IMR-90 (cell line): Measurements from ENCODE around the gene PCMTD2. TPM values are rescaled to one million over a fixed set of nuclear protein-coding genes. Genes with fewer than 3 reads are reported as not detected.

ENCODE experiments used
- ATAC-seq: fragments of 200-7000 bp; cut with Tn5 transposase; 2 replicates; pipeline ENCODE4 v1.9.1; 2020; ENCODE audit warnings: low read depth, mild to moderate bottlenecking, moderate library complexity
- BruUV-seq: library from RNA; stranded (reverse); fragments of 400-500 nt; replicated peaks from 2 replicates; lab custom pipeline; 2021; lab: Mats Ljungman, UMichigan
- CTCF ChIA-PET: fragments of 300-600 bp; formaldehyde crosslinking; extraction: SDS; loops from one replicate; lab custom pipeline; 2021; ENCODE audit warnings: antibody characterized with exemption; lab: Yijun Ruan, JAX
- POLR2A ChIA-PET: fragments of 300-600 bp; sonication (Branson Sonifier 250); formaldehyde crosslinking; loops from one replicate; lab custom pipeline; 2022; ENCODE audit warnings: antibody characterized with exemption; ENCODE audit not compliant: unreplicated experiment; lab: Charles Lee
- DNase-seq: peaks from one replicate; pipeline ENCODE4 v3.0.0; 2013
- H2AFZ ChIP-seq: replicated peaks from 2 replicates; pipeline ENCODE3; 2013; ENCODE audit warnings: low read length, mild to moderate bottlenecking; ENCODE audit not compliant: poor library complexity
- H2AK5ac ChIP-seq: 2 replicates; pipeline ENCODE4 v1.6.1; 2013; ENCODE audit warnings: low read depth, low read length, inconsistent platforms
- H2AK9ac ChIP-seq: replicated peaks from 2 replicates; pipeline ENCODE3; 2013; ENCODE audit warnings: mild to moderate bottlenecking, low read depth, low read length, moderate library complexity; ENCODE audit not compliant: poor library complexity
- H2BK120ac ChIP-seq: 2 replicates; pipeline ENCODE4 v1.6.1; 2013; ENCODE audit warnings: low read depth, low read length, inconsistent platforms
- H2BK15ac ChIP-seq: 3 replicates; pipeline ENCODE4 v1.6.1; 2013; ENCODE audit warnings: low read depth, low read length, inconsistent platforms
- H2BK20ac ChIP-seq: 2 replicates; pipeline ENCODE4 v1.6.1; 2013; ENCODE audit warnings: low read depth, mild to moderate bottlenecking, inconsistent platforms, low read length, moderate library complexity
- H2BK5ac ChIP-seq: 2 replicates; pipeline ENCODE4 v1.6.1; 2013; ENCODE audit warnings: mild to moderate bottlenecking, low read depth, low read length, inconsistent platforms; ENCODE audit not compliant: poor library complexity, severe bottlenecking
- H3K14ac ChIP-seq: replicated peaks from 2 replicates; pipeline ENCODE4 v1.6.1; 2013; ENCODE audit warnings: low read depth, low read length, inconsistent platforms
- H3K18ac ChIP-seq: 2 replicates; pipeline ENCODE4 v1.6.1; 2013; ENCODE audit warnings: low read depth, low read length, control low read depth
- H3K23ac ChIP-seq: 2 replicates; pipeline ENCODE4 v1.6.1; 2013; ENCODE audit warnings: low read depth, low read length, inconsistent platforms
- H3K27ac ChIP-seq: 2 replicates; pipeline ENCODE4 v1.5.1; 2013; ENCODE audit warnings: mild to moderate bottlenecking, control low read depth, low read length; ENCODE audit not compliant: insufficient read depth
- H3K27me3 ChIP-seq: 2 replicates; pipeline ENCODE4 v1.6.1; 2013; ENCODE audit warnings: low read length; ENCODE audit not compliant: control insufficient read depth, insufficient read depth
- H3K36me3 ChIP-seq: 2 replicates; pipeline ENCODE4 v1.6.1; 2013; ENCODE audit warnings: low read length, mixed read lengths; ENCODE audit not compliant: control insufficient read depth, insufficient read depth
- H3K4ac ChIP-seq: 2 replicates; pipeline ENCODE4 v1.6.1; 2013; ENCODE audit warnings: low read depth, low read length, inconsistent platforms
- H3K4me1 ChIP-seq: 2 replicates; pipeline ENCODE4 v1.6.1; 2013; ENCODE audit warnings: low read length, mixed read lengths; ENCODE audit not compliant: control insufficient read depth, insufficient read depth
- H3K4me2 ChIP-seq: 2 replicates; pipeline ENCODE4 v1.6.1; 2013; ENCODE audit warnings: low read depth, mild to moderate bottlenecking, control low read depth, low read length, moderate library complexity
- H3K4me3 ChIP-seq: 2 replicates; pipeline ENCODE4 v1.5.1; 2013; ENCODE audit warnings: low read depth, mild to moderate bottlenecking, control low read depth, low read length, moderate library complexity; ENCODE audit not compliant: insufficient read depth
- H3K56ac ChIP-seq: 2 replicates; pipeline ENCODE4 v1.6.1; 2013; ENCODE audit warnings: low read length, inconsistent platforms; ENCODE audit not compliant: insufficient read depth; ENCODE audit errors: extremely low read depth
- H3K79me1 ChIP-seq, 2 experiments: 2 replicates each; pipeline ENCODE4 v1.6.1; 2013; ENCODE audit warnings: low read length in 2 of 2, inconsistent platforms in 1 of 2, low read depth in 1 of 2
- H3K9ac ChIP-seq: 2 replicates; pipeline ENCODE4 v1.6.1; 2013; ENCODE audit warnings: low read depth, low read length, control low read depth
- H3K9me1 ChIP-seq: 2 replicates; pipeline ENCODE4 v1.6.1; 2013; ENCODE audit warnings: low read length, inconsistent platforms; ENCODE audit not compliant: insufficient read depth
- H3K9me3 ChIP-seq: 2 replicates; pipeline ENCODE4 v1.6.1; 2013; ENCODE audit warnings: low read length; ENCODE audit not compliant: control insufficient read depth, insufficient read depth
- H4K20me1 ChIP-seq: 2 replicates; pipeline ENCODE4 v1.6.1; 2013; ENCODE audit warnings: low read length, inconsistent platforms; ENCODE audit not compliant: insufficient read depth
- H4K5ac ChIP-seq: 2 replicates; pipeline ENCODE4 v1.6.1; 2013; ENCODE audit warnings: mild to moderate bottlenecking, low read depth, low read length, control low read depth
- H4K8ac ChIP-seq, 2 experiments: 2 replicates each; pipeline ENCODE4 v1.6.1; 2013; ENCODE audit warnings: low read depth in 2 of 2, low read length in 2 of 2, control low read depth in 1 of 2, inconsistent platforms in 1 of 2
- H4K91ac ChIP-seq: 2 replicates; pipeline ENCODE4 v1.6.1; 2013; ENCODE audit warnings: low read depth, low read length, inconsistent platforms; ENCODE audit not compliant: insufficient read depth
- BHLHE40 ChIP-seq: fragments of 150-350 bp; IDR thresholded peaks from 2 replicates; pipeline ENCODE4 v1.6.1; 2016; ENCODE audit warnings: mild to moderate bottlenecking, low read depth, low read length
- CHD1 ChIP-seq: IDR thresholded peaks from 2 replicates; pipeline ENCODE4 v1.6.1; 2012; ENCODE audit warnings: low read depth, low read length, improper control_type of control experiment
- MAZ ChIP-seq: IDR thresholded peaks from 2 replicates; pipeline ENCODE4 v1.6.1; 2012; ENCODE audit warnings: low read depth, mild to moderate bottlenecking, low read length, improper control_type of control experiment, moderate library complexity, borderline replicate concordance
- MXI1 ChIP-seq: IDR thresholded peaks from 2 replicates; pipeline ENCODE4 v1.6.1; 2012; ENCODE audit warnings: low read depth, mild to moderate bottlenecking, low read length, moderate library complexity, borderline replicate concordance
- POLR2A ChIP-seq: IDR thresholded peaks from 2 replicates; pipeline ENCODE4 v1.6.1; 2012; ENCODE audit warnings: mild to moderate bottlenecking, low read depth, low read length
- WGBS, 2 experiments: methylation state at CpG; one replicate each; pipeline versions ENCODE4 v1.1.5 to v1.1.7; 2013; ENCODE audit warnings: missing lambda C conversion rate in 2 of 2; ENCODE audit not compliant: insufficient read length in 1 of 2; ENCODE audit errors: extremely low coverage in 2 of 2; 5-methylcytosine and 5-hydroxymethylcytosine counted together
- dilution Hi-C: fragments of 300-500 bp; cut with HindIII; formaldehyde crosslinking; loops from one replicate; pipeline ENCODE4 v1.14.3; 2018; ENCODE audit warnings: low sequenced_read_pairs; ENCODE audit not compliant: unreplicated experiment
- in situ Hi-C: fragments of 300-500 bp; cut with MboI; formaldehyde crosslinking; loops from 3 replicates; pipeline ENCODE4 v1.14.3; 2019; ENCODE audit warnings: low sequenced_read_pairs, inconsistent platforms, mixed read lengths
- intact Hi-C: fragments of 100-400 bp; cut with micrococcal nuclease; formaldehyde crosslinking; loops from 2 replicates; pipeline ENCODE4 v1.10.0; 2022
- polyA plus RNA-seq, 3 experiments: library from polyadenylated mRNA; depleted of rRNA; stranded (reverse); fragments of >200 nt; gene quantifications; 2 replicates each; pipeline ENCODE4 v1.2.3, GENCODE V29; 2012; ENCODE audit warnings: low replicate concordance in 1 of 3
- total RNA-seq: library from RNA; depleted of rRNA; stranded (reverse); fragments of >200 nt; gene quantifications from 2 replicates; pipeline ENCODE4 v1.2.3, GENCODE V29; 2012
- TF ChIP-seq, protein P1 (sequence below): conservative IDR thresholded peaks from 2 replicates; pipeline ENCODE4 v1.5.1; 2012; ENCODE audit warnings: mild to moderate bottlenecking, low read depth, low read length, improper control_type of control experiment
- TF ChIP-seq, protein P2 (sequence below): fragments of 150-350 bp; IDR thresholded peaks from 2 replicates; pipeline ENCODE4 v1.6.1; 2016; ENCODE audit warnings: low read depth, mild to moderate bottlenecking, low read length, moderate library complexity, borderline replicate concordance

The PCMTD2 gene
- total and polyA plus RNA-seq, 2 of the 4 experiments (the other 2 are of a cell fraction) = 23.6 to 28.3 TPM

DNA sequence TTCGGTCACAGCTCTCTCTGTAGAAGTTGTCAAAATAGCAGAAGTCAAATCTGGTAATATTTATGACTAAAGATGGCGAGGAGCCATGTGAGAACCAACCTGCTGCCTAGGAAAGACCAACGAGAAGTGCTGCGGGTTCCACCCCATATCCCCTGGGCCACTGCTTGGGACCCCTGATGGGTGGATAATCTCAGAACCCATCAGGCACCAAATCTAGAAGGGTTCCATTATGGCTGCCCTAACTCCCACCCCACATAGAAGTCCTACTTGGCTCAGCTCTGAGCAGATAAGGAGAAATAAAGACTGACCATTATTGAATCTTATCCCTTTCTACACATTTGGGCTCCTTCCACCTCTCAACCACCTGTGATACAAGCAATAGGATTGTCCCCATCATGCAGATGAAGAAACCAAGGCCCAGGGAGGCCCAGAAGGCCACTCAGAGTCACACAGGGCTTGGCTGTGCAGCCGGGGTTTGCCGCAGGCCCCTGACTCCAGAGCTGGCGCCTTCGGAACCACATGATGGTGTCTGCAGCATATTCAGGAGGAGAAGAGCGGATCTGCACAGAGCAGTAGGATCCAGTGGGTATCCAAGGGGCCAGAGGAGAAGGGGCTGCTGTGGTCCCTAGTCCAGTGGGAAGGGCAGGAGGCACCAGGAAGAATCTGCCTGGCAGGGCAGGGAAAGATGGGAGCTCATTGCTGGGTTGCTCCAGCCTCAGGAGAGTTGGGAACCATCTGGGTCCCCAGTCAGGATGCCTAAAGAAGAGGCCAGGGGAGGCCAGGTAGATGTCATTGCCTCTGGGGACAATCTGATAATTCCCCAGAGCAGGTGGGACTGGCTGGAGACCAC lies 9.6 kb upstream of the PCMTD2 start:
- peaks cover 61% of the 10 kb centered on the region for H3K27me3 ChIP-seq
- no TSS peak for BruUV-seq
- H3K4ac ChIP-seq = no peak overlapping the region
- H4K20me1 ChIP-seq = no peaks in the 10 kb centered on the region
- H4K5ac ChIP-seq = no peak overlapping the region
- no peaks in the 10 kb centered on the region for H3K79me1 ChIP-seq
- H3K9me3 ChIP-seq = no peaks in the 10 kb centered on the region
- H2BK15ac ChIP-seq = no peak overlapping the region
- no peak overlapping the region for H3K56ac ChIP-seq
- no peak overlapping the region for H3K9ac ChIP-seq
- no peak overlapping the region for H2BK20ac ChIP-seq
- dilution Hi-C loops = no loop called here
- H3K27ac ChIP-seq = no peak overlapping the region
- no peak overlapping the region for H3K18ac ChIP-seq
- 80% methylated on average over 3 of the region's 9 CpGs; no CpG with 5 or more reads in 1 of the 2 experiments for WGBS, 2 experiments
- no peaks in the 10 kb centered on the region for H3K9me1 ChIP-seq
- TF ChIP-seq, protein P1, sequence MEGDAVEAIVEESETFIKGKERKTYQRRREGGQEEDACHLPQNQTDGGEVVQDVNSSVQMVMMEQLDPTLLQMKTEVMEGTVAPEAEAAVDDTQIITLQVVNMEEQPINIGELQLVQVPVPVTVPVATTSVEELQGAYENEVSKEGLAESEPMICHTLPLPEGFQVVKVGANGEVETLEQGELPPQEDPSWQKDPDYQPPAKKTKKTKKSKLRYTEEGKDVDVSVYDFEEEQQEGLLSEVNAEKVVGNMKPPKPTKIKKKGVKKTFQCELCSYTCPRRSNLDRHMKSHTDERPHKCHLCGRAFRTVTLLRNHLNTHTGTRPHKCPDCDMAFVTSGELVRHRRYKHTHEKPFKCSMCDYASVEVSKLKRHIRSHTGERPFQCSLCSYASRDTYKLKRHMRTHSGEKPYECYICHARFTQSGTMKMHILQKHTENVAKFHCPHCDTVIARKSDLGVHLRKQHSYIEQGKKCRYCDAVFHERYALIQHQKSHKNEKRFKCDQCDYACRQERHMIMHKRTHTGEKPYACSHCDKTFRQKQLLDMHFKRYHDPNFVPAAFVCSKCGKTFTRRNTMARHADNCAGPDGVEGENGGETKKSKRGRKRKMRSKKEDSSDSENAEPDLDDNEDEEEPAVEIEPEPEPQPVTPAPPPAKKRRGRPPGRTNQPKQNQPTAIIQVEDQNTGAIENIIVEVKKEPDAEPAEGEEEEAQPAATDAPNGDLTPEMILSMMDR = no peak
- TF ChIP-seq CHD1 (no peak), MAZ (no peak), POLR2A (no peak), MXI1 (no peak), BHLHE40 (no peak)
- TF ChIP-seq, protein P2, sequence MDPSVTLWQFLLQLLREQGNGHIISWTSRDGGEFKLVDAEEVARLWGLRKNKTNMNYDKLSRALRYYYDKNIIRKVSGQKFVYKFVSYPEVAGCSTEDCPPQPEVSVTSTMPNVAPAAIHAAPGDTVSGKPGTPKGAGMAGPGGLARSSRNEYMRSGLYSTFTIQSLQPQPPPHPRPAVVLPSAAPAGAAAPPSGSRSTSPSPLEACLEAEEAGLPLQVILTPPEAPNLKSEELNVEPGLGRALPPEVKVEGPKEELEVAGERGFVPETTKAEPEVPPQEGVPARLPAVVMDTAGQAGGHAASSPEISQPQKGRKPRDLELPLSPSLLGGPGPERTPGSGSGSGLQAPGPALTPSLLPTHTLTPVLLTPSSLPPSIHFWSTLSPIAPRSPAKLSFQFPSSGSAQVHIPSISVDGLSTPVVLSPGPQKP = no peak
- POLR2A ChIA-PET = no interaction called here
- no peak overlapping the region for H2AK5ac ChIP-seq
- no peak overlapping the region for H2AFZ ChIP-seq
- intact Hi-C loops = no loop called here
- no peaks in the 10 kb centered on the region for H3K36me3 ChIP-seq
- H3K4me2 ChIP-seq = no peak overlapping the region
- H2BK120ac ChIP-seq = no peak overlapping the region
- no peaks in the 10 kb centered on the region for H3K4me1 ChIP-seq
- ATAC-seq (no peak), DNase-seq (no peak)
- H3K23ac ChIP-seq = no peak overlapping the region
- H3K14ac ChIP-seq = no peak overlapping the region
- CTCF ChIA-PET = no interaction called here
- no peak overlapping the region for H4K8ac ChIP-seq
- H4K91ac ChIP-seq = no peak overlapping the region
- H2BK5ac ChIP-seq = no peak overlapping the region
- H3K4me3 ChIP-seq = no peak overlapping the region
- H2AK9ac ChIP-seq = no peak overlapping the region
- in situ Hi-C loops = no loop called here
